ENCODE data around the gene CLIC6.

CLIC6 gene

GRCh38 chr21:34671462-34671861 lies 2.7 kb downstream of the CLIC6 start (continued):
- TF ChIP-seq ZNF10 (tag by site-specific recombination; IDR thresholded peaks at IDR 0.05) (no peak), ZSCAN30 (tag by site-specific recombination; IDR thresholded peaks at IDR 0.05) (no peak), ZNF133 (tag by site-specific recombination; IDR thresholded peaks at IDR 0.05) (no peak), ZNF501 (tag by site-specific recombination; IDR thresholded peaks at IDR 0.05) (no peak)

DNA sequence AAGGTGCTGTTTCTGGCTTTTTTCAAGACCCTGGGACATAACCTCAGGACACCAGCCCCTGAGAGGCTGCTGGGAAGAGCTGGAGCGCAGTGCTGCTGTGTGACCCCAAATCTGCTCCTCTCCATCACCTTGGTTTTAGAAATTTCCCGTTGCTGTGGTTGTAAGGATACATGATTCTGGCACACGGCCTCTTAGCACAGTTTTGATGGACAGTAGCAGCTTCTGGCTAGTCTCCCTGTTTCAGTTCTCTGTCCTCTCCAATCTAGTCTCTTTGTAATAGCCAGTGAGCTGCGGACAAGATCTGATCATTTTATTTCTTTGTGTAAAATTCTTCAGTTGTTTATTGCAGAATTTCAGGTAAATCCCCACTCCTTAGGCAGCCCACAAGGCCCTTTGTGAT lies 3.1 kb downstream of the CLIC6 start:
- no peaks in the 10 kb centered on the region for H3K36me3 ChIP-seq (ENCODE audit: control insufficient read depth in 2 of 2, insufficient read depth in 1 of 2, low read length in 2 of 2)
- no peaks in the 10 kb centered on the region for H3K4me1 ChIP-seq (ENCODE audit: control insufficient read depth, insufficient read depth, low read length)
- ChIA-PET CTCF (interaction anchor here (0.7 kb wide), 1 partner anchor 1762 kb away, joined by 3 read pairs; no protein-coding TSS in a partner anchor), POLR2A (no interaction called here)
- no peak overlapping the region for H3K27ac ChIP-seq (ENCODE audit: extremely low read depth, low read depth, low read length)
- TF ChIP-seq ZNF561 (tag by site-specific recombination; IDR thresholded peaks at IDR 0.05; ENCODE audit: borderline replicate concordance) (no peak), TRIM28 (IDR thresholded peaks at IDR 0.05; ENCODE audit: borderline replicate concordance, low read length) (no peak), ZNF350 (tag by site-specific recombination; IDR thresholded peaks at IDR 0.05) (no peak), GLIS1 (tag by site-specific recombination; IDR thresholded peaks at IDR 0.05) (no peak)
- H3K4me3 ChIP-seq (ENCODE audit: low read depth, low read length): no peak overlapping the region
- H3K9me3 ChIP-seq (ENCODE audit: control insufficient read depth, insufficient read depth, low read depth, low read length): no peaks in the 10 kb centered on the region

DNA sequence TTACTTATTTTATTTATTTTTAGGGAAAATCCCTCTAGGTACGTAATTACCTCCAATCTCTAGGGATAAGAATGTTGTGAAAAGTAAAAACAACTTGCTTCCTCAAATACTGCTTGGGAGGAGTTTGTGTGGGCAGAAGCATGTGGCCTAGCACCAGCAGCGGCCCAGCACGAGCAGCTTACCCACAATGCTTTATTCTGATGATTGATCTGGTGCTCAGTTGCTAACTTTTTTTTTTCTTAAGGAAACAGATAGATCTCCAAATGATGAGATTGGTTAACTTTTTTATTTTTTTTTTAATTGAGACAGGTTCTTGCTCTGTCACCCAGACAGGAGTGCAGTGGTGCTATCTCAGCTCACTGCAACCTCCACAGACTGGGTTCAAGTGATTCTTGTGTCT lies 4.2 kb downstream of the CLIC6 start:
- Histone ChIP-seq H3K27ac (ENCODE audit: extremely low read depth, low read depth, low read length) (no peak overlapping the region), H3K4me3 (ENCODE audit: low read depth, low read length) (no peak overlapping the region), H3K4me1 (ENCODE audit: control insufficient read depth, insufficient read depth, low read length) (no peaks in the 10 kb centered on the region), H3K9me3 (ENCODE audit: control insufficient read depth, insufficient read depth, low read depth, low read length) (no peaks in the 10 kb centered on the region), H3K36me3 (ENCODE audit: control insufficient read depth in 2 of 2, insufficient read depth in 1 of 2, low read length in 2 of 2) (no peaks in the 10 kb centered on the region)
- POLR2A ChIA-PET: no interaction called here
- no peak for TF ChIP-seq ZFP69B (tag by site-specific recombination; IDR thresholded peaks at IDR 0.05)
- no peak for TF ChIP-seq SETDB1 (IDR thresholded peaks at IDR 0.05; ENCODE audit: insufficient read length, low read length)
- TF ChIP-seq KLF7 (tag by site-specific recombination; IDR thresholded peaks at IDR 0.05; ENCODE audit: borderline replicate concordance): no peak
- no peak for TF ChIP-seq ZBTB48 (tag by site-specific recombination; IDR thresholded peaks at IDR 0.05)
- TF ChIP-seq, protein P1, sequence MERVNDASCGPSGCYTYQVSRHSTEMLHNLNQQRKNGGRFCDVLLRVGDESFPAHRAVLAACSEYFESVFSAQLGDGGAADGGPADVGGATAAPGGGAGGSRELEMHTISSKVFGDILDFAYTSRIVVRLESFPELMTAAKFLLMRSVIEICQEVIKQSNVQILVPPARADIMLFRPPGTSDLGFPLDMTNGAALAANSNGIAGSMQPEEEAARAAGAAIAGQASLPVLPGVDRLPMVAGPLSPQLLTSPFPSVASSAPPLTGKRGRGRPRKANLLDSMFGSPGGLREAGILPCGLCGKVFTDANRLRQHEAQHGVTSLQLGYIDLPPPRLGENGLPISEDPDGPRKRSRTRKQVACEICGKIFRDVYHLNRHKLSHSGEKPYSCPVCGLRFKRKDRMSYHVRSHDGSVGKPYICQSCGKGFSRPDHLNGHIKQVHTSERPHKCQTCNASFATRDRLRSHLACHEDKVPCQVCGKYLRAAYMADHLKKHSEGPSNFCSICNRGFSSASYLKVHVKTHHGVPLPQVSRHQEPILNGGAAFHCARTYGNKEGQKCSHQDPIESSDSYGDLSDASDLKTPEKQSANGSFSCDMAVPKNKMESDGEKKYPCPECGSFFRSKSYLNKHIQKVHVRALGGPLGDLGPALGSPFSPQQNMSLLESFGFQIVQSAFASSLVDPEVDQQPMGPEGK (tag by site-specific recombination; IDR thresholded peaks at IDR 0.05): no peak
- no peak for TF ChIP-seq KLF9 (tag by site-specific recombination; IDR thresholded peaks at IDR 0.05; ENCODE audit: low read depth)
- TF ChIP-seq ZNF571 (tag by site-specific recombination; IDR thresholded peaks at IDR 0.05): no peak
- TF ChIP-seq ZNF112 (tag by site-specific recombination; IDR thresholded peaks at IDR 0.05): no peak
- TF ChIP-seq, protein P2, sequence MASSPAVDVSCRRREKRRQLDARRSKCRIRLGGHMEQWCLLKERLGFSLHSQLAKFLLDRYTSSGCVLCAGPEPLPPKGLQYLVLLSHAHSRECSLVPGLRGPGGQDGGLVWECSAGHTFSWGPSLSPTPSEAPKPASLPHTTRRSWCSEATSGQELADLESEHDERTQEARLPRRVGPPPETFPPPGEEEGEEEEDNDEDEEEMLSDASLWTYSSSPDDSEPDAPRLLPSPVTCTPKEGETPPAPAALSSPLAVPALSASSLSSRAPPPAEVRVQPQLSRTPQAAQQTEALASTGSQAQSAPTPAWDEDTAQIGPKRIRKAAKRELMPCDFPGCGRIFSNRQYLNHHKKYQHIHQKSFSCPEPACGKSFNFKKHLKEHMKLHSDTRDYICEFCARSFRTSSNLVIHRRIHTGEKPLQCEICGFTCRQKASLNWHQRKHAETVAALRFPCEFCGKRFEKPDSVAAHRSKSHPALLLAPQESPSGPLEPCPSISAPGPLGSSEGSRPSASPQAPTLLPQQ (tag by site-specific recombination; IDR thresholded peaks at IDR 0.05): no peak
- CTCF ChIA-PET: interaction anchor here (0.6 to 1.4 kb wide), 2 partner anchors 20 to 1010 kb away, joined by 3 to 5 read pairs; no protein-coding TSS in a partner anchor

GRCh38 chr21:34674468-34674867 lies 5.7 kb downstream of the CLIC6 start:
- Histone ChIP-seq H3K4me3 (ENCODE audit: low read depth, low read length) (no peak overlapping the region), H3K9me3 (ENCODE audit: control insufficient read depth, insufficient read depth, low read depth, low read length) (no peaks in the 10 kb centered on the region), H3K4me1 (ENCODE audit: control insufficient read depth, insufficient read depth, low read length) (no peaks in the 10 kb centered on the region), H3K36me3 (ENCODE audit: control insufficient read depth in 2 of 2, insufficient read depth in 1 of 2, low read length in 2 of 2) (no peaks in the 10 kb centered on the region), H3K27ac (ENCODE audit: extremely low read depth, low read depth, low read length) (no peak overlapping the region)
- ChIA-PET POLR2A (no interaction called here), CTCF (interaction anchor here (0.9 to 1.0 kb wide), 2 partner anchors 11 to 19 kb away, joined by 5 to 7 read pairs; no protein-coding TSS in a partner anchor)
- no peak for TF ChIP-seq ZNF19 (tag by site-specific recombination; IDR thresholded peaks at IDR 0.05; ENCODE audit: low read depth)
- no peak for TF ChIP-seq KLF16 (tag by site-specific recombination; IDR thresholded peaks at IDR 0.05)
- no peak for TF ChIP-seq ZNF248 (tag by site-specific recombination; IDR thresholded peaks at IDR 0.05)
- no peak for TF ChIP-seq ZNF133 (tag by site-specific recombination; IDR thresholded peaks at IDR 0.05)
- no peak for TF ChIP-seq ZNF623 (tag by site-specific recombination; IDR thresholded peaks at IDR 0.05)
- TF ChIP-seq, protein P3, sequence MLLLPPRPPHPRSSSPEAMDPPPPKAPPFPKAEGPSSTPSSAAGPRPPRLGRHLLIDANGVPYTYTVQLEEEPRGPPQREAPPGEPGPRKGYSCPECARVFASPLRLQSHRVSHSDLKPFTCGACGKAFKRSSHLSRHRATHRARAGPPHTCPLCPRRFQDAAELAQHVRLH (tag by site-specific recombination; IDR thresholded peaks at IDR 0.05): no peak
- TF ChIP-seq ZNF514 (tag by site-specific recombination; IDR thresholded peaks at IDR 0.05): no peak
- TF ChIP-seq GFI1B (tag by site-specific recombination; IDR thresholded peaks at IDR 0.05): no peak
- TF ChIP-seq ZNF394 (tag by site-specific recombination; IDR thresholded peaks at IDR 0.05; ENCODE audit: borderline replicate concordance): no peak
- no peak for TF ChIP-seq KLF8 (tag by site-specific recombination; IDR thresholded peaks at IDR 0.05)
- TF ChIP-seq ZNF677 (tag by site-specific recombination; IDR thresholded peaks at IDR 0.05): no peak

Data from HEK293 (cell line).